ENCODE measurements around the gene RELT. TPM values are rescaled to one million over a fixed set of nuclear protein-coding genes. Genes with fewer than 3 reads are reported as not detected.

The RELT gene
- total and polyA plus RNA-seq, 2 of the 13 experiments (the other 11 are each of a cell fraction or from before 2014, with no cell fraction given) = 2.5 to 4.7 TPM

DNA sequence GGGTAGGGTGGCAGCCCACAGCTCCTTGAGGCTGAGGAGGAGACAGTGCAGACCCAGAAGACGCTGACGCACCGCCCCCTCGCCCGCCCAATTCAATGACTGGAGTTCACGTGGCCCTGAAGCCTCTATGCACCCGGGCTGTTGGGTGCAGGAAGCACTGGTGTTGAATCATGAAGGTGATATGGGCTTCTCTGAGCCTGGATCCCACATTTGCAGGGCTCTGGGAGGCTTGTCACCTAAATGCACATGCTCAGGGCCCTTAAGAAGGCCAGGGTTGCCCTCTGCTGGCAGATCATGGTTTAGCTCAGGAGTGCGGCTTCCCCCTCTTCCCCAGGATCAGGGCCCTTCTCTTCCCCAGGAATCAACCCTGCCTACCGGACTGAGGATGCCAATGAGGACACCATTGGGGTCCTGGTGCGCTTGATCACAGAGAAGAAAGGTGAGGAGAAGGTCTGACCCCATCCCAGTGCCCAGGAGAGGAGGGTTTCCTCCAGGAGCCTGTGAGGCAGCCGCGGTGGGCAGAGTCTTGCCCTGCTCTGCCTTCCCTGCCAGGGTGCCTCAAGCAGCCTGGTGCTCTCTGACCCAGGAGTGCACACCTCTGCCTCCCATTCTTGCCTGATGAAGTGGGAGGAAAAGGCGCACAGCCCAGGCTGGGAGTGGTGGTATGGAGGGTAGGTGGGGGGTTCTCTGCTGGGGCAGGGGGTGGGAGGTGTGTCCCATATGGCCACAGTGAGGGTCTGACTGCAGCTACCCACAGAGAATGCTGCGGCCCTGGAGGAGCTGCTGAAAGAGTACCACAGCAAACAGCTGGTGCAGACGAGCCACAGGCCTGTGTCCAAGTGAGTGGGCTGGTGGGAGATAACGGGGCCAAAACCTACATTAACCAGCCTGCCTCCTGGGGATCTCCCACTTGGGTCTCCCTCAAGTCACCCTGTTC, 17.5 kb downstream of the RELT start (continued):
- TF ChIP-seq, protein P1, sequence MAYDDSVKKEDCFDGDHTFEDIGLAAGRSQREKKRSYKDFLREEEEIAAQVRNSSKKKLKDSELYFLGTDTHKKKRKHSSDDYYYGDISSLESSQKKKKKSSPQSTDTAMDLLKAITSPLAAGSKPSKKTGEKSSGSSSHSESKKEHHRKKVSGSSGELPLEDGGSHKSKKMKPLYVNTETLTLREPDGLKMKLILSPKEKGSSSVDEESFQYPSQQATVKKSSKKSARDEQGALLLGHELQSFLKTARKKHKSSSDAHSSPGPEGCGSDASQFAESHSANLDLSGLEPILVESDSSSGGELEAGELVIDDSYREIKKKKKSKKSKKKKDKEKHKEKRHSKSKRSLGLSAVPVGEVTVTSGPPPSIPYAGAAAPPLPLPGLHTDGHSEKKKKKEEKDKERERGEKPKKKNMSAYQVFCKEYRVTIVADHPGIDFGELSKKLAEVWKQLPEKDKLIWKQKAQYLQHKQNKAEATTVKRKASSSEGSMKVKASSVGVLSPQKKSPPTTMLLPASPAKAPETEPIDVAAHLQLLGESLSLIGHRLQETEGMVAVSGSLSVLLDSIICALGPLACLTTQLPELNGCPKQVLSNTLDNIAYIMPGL (CRISPR knock-in tag; IDR thresholded peaks at IDR 0.05; ENCODE audit: borderline replicate concordance in 1 of 2, low read depth in 1 of 2) = 0 out of 4 replicates have a peak, but pooled peaks of 1 of the 2 experiments have one; percentile 30
- peak; percentile 78 for TF ChIP-seq RAD21 (CRISPR knock-in tag; IDR thresholded peaks at IDR 0.05)

DNA sequence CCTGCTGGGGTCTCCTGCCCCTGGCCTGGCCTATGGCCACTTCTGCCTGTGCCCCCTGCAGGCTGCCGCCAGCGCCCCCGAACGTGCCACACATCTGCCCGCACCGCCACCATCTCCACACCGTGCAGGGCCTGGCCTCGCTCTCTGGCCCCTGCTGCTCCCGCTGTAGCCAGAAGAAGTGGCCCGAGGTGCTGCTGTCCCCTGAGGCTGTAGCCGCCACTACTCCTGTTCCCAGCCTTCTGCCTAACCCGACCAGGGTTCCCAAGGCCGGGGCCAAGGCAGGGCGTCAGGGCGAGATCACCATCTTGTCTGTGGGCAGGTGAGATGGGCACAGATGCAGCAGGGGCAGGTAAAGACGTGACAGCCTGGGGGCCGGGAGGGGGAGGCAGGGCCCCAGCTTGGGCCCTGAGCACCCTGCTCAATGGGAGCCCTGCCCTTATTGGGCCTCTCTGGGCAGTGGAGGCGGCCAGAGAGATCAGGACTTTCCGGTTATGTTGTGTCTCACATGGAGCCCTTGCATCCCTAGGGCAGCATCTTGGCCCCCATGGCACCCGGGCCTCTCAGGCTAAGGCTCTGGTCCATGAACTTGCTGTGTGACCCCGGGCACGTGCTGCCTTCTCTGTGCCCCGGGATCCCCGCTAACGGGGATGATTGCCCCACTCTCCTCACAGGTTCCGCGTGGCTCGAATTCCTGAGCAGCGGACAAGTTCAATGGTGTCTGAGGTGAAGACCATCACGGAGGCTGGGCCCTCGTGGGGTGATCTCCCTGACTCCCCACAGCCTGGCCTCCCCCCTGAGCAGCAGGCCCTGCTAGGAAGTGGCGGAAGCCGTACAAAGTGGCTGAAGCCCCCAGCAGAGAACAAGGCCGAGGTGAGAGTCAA, 18.5 kb downstream of the RELT start:
- Histone ChIP-seq H3K9me3 (ENCODE audit: low read length) (no peaks in the 10 kb centered on the region), H3K36me3 (replicated peaks in 1 of 2; ENCODE audit: control insufficient read depth in 1 of 2, insufficient read depth in 2 of 2, low read length in 2 of 2) (peaks cover 9 to 15% of the 10 kb centered on the region in 2 experiments), H3K4me3 (replicated peaks in 1 of 3; ENCODE audit: insufficient read depth in 1 of 3, low read depth in 2 of 3, low read length in 3 of 3) (no peak overlapping the region), H2AFZ (ENCODE audit: low read length) (no peak overlapping the region), H3K4me1 (ENCODE audit: insufficient read depth, low read length) (no peaks in the 10 kb centered on the region), H3K27me3 (ENCODE audit: control insufficient read depth in 1 of 2, insufficient read depth in 2 of 2, low read length in 2 of 2) (no peaks in the 10 kb centered on the region), H3K9ac (ENCODE audit: insufficient read depth, low read depth, low read length) (no peak overlapping the region), H4K20me1 (ENCODE audit: insufficient read depth, low read length) (no peaks in the 10 kb centered on the region), H3K27ac (ENCODE audit: extremely low read length, insufficient read depth, low read length) (no peak overlapping the region), H3K79me2 (ENCODE audit: insufficient read depth, low read length) (no peaks in the 10 kb centered on the region), H3K4me2 (ENCODE audit: low read depth, low read length) (no peak overlapping the region)
- POLR2A ChIA-PET = no interaction called here
- ATAC-seq = no peak
- WGBS (ENCODE audit: low lambda C conversion rate) = 98% methylated on average over 24 of the region's 34 CpGs
- intact Hi-C loops (cut with micrococcal nuclease; ENCODE audit: unreplicated experiment) = no loop called here
- no peak for DNase-seq (ENCODE audit: low spot score)
- in situ Hi-C loops (cut with HindIII; ENCODE audit: extremely low pct_ligation_motif_present, low pct_unique_long_range_greater_than_20kb) = loop anchor here (5.0 kb wide), 2 partner anchors 42 to 102 kb away; no protein-coding TSS in a partner anchor
- no TSS peak for BruUV-seq (replicated peaks)
- CTCF ChIA-PET (ENCODE audit: low intra/inter-chr PET ratio, low total read pairs) = interaction anchor here (1.9 to 2.0 kb wide), 2 partner anchors 87 to 99 kb away, joined by 6 to 13 read pairs; no protein-coding TSS in a partner anchor
- no peak for TF ChIP-seq U2AF2 (IDR thresholded peaks at IDR 0.05; ENCODE audit: low read depth, low read length)
- no peak for TF ChIP-seq MIER2 (CRISPR knock-in tag; IDR thresholded peaks at IDR 0.05)
- TF ChIP-seq SIX4 (CRISPR knock-in tag; IDR thresholded peaks at IDR 0.05) = no peak
- TF ChIP-seq ZNF563 (CRISPR knock-in tag; IDR thresholded peaks at IDR 0.05) = no peak
- TF ChIP-seq, protein P2, sequence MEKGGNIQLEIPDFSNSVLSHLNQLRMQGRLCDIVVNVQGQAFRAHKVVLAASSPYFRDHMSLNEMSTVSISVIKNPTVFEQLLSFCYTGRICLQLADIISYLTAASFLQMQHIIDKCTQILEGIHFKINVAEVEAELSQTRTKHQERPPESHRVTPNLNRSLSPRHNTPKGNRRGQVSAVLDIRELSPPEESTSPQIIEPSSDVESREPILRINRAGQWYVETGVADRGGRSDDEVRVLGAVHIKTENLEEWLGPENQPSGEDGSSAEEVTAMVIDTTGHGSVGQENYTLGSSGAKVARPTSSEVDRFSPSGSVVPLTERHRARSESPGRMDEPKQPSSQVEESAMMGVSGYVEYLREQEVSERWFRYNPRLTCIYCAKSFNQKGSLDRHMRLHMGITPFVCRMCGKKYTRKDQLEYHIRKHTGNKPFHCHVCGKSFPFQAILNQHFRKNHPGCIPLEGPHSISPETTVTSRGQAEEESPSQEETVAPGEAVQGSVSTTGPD (CRISPR knock-in tag; IDR thresholded peaks at IDR 0.05) = no peak
- peak; percentile 25 for TF ChIP-seq AGO2 (optimal IDR thresholded peaks at IDR 0.05; ENCODE audit: low read depth, low read length)
- TF ChIP-seq ZSCAN21 (CRISPR knock-in tag; IDR thresholded peaks at IDR 0.05; ENCODE audit: borderline replicate concordance) = no peak
- TF ChIP-seq RBM22 (optimal IDR thresholded peaks at IDR 0.05; ENCODE audit: low read length) = peak; percentile 35
- TF ChIP-seq ZNF768 (CRISPR knock-in tag; IDR thresholded peaks at IDR 0.05) = peak; percentile 88
- FAIRE-seq = no peak
